Measurements from ENCODE around the gene ANKIB1.
A peak's percentile ranks its signal among the peaks of the same experiment; 100 is the strongest.

The ANKIB1 gene

DNA sequence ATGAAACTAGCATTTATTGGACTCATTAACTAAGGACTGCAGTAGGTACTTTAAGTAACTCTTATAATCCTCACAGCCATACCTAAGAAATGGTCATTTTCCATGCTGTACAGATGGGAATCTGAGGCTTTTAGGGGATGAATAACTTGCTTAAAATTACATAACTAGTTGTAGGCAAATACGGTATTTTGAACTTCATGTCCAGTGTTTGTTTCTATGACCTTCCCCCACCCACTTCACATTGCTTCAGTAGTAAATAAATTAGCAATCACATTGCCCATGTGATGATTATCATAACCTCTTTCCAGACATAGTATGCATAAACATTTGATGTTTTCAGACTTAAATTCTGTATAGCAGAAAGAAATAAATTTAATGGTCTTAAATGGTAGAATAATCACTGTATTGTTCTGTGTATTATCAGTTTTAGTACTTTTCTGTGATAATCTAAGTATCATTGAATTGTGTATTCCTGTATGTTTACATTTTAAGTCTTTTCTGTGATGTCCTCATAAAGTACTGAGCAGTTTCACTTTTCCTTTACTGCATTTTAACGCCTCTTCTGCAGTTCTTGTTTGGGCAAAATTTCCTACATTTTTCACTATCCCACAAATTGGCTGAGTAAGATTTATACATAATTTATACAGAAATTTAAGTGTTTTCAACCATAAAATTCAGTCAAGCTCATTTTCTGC lies 48.3 kb downstream of the ANKIB1 start:
- Histone ChIP-seq H3K79me2 (ENCODE audit: control insufficient read depth, insufficient read depth, low read length, unreplicated experiment) (peaks cover 37% of the 10 kb centered on the region), H3K4me1 (ENCODE audit: control insufficient read depth, insufficient read depth, low read length, unreplicated experiment) (peaks cover 15% of the 10 kb centered on the region), H3K27me3 (ENCODE audit: insufficient read depth, low read length) (no peaks in the 10 kb centered on the region), H3K36me3 (ENCODE audit: insufficient read depth, low read length) (peaks cover 9% of the 10 kb centered on the region), H3K4me3 (ENCODE audit: low read depth, low read length) (peak overlapping the region; percentile 68), H2AFZ (ENCODE audit: low read length, unreplicated experiment) (no peak overlapping the region), H3K27ac (ENCODE audit: low read depth, low read length) (no peak overlapping the region)

DNA sequence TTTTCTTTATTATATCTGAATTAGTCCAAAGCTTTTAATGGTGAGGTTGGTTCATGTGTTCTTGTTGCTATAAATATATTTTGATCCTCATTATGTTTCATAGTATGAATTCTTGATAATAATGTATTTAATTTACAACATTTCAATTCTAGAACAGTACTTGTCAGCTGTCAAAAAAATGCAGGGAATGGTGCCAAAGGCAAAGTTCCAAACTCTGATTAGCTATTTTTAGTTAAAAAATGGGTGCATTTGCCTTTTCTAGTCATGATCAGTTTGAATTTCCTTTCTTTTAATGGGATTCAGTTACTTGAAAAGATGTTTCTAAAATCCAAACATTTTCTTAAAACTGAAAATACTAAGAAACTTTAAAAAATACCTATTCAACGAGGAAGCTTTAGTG lies 49.6 kb downstream of the ANKIB1 start:
- Histone ChIP-seq H3K4me3 (ENCODE audit: low read depth, low read length) (no peak overlapping the region), H3K27ac (ENCODE audit: low read depth, low read length) (no peak overlapping the region), H3K27me3 (ENCODE audit: insufficient read depth, low read length) (no peaks in the 10 kb centered on the region), H3K79me2 (ENCODE audit: control insufficient read depth, insufficient read depth, low read length, unreplicated experiment) (peaks cover 26% of the 10 kb centered on the region), H3K36me3 (ENCODE audit: insufficient read depth, low read length) (peaks cover 12% of the 10 kb centered on the region), H2AFZ (ENCODE audit: low read length, unreplicated experiment) (no peak overlapping the region), H3K4me1 (ENCODE audit: control insufficient read depth, insufficient read depth, low read length, unreplicated experiment) (peaks cover 15% of the 10 kb centered on the region)

DNA sequence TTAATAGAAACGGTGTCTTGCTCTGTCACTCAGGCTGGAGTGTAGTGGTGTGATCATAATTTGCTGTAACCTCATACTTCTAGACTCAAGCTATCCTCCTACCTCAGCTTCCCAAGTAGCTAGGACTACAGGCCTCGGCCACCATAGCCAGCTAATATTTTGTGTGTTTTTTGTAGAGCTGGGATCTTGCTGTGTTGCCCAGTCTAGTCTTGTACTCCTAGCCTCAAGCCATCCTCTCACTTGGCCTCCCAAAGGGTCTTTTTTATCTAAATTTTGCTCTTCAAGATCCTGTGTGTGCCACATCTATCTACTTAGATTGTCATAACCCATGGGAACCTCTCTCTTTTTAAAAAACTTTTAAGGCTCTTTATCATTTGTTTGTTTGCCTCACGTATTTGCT lies 50.5 kb downstream of the ANKIB1 start:
- Histone ChIP-seq H3K79me2 (ENCODE audit: control insufficient read depth, insufficient read depth, low read length, unreplicated experiment) (peaks cover 22% of the 10 kb centered on the region), H3K4me3 (ENCODE audit: low read depth, low read length) (no peak overlapping the region), H3K27ac (ENCODE audit: low read depth, low read length) (no peak overlapping the region), H3K4me1 (ENCODE audit: control insufficient read depth, insufficient read depth, low read length, unreplicated experiment) (peaks cover 15% of the 10 kb centered on the region), H3K36me3 (ENCODE audit: insufficient read depth, low read length) (peaks cover 18% of the 10 kb centered on the region), H2AFZ (ENCODE audit: low read length, unreplicated experiment) (no peak overlapping the region), H3K27me3 (ENCODE audit: insufficient read depth, low read length) (no peaks in the 10 kb centered on the region)

DNA sequence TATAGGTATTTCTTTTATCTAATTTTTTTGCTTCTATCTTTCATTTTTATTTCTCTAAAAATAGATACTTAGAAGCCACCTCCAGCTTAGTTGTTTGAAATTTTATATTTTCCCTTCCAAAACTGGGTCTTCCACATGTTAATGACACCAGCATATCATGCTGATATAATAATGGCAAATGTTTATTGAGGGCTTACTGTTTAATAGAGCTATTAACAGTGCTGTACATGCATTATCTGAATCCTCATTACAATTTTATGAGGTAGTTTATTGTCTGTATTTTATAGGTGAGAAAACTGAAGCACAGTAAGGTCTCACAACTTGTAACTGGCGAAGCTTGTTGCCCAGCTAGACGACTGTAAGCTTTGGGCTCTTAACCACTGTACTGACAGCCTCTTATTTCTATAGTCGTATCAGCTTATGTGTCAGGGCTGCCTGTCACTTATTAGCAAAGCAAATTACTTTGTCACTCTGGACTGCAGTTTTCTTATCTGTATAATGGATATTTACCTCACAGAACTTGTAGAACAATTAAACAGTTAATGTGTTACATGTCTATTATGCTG lies 51.2 kb downstream of the ANKIB1 start:
- peaks cover 20% of the 10 kb centered on the region for H3K36me3 ChIP-seq (ENCODE audit: insufficient read depth, low read length)
- no peak overlapping the region for H3K4me3 ChIP-seq (ENCODE audit: low read depth, low read length)
- no peak overlapping the region for H2AFZ ChIP-seq (ENCODE audit: low read length, unreplicated experiment)
- peaks cover 17% of the 10 kb centered on the region for H3K79me2 ChIP-seq (ENCODE audit: control insufficient read depth, insufficient read depth, low read length, unreplicated experiment)
- H3K4me1 ChIP-seq (ENCODE audit: control insufficient read depth, insufficient read depth, low read length, unreplicated experiment): peaks cover 15% of the 10 kb centered on the region
- no peaks in the 10 kb centered on the region for H3K27me3 ChIP-seq (ENCODE audit: insufficient read depth, low read length)
- H3K27ac ChIP-seq (ENCODE audit: low read depth, low read length): no peak overlapping the region

DNA sequence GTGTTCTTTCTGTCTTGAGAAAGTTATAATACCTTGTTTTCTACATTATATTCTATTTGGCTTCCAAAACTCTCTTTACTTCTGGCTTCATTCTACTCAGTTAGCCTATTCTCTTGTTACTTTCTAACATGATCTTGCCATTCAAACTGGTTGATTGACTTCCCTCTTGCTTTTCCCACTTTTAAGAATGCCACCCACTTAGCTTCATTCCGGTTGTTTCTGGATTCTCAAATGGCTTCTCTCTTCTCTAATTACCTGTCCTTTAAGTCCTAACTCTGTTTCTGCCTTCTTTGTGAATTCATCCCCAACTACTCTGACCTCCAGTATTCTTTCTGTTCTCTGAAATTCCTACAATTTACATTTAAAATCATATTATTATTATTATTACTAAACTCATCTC lies 52.0 kb downstream of the ANKIB1 start:
- Histone ChIP-seq H3K4me1 (ENCODE audit: control insufficient read depth, insufficient read depth, low read length, unreplicated experiment) (peaks cover 11% of the 10 kb centered on the region), H3K79me2 (ENCODE audit: control insufficient read depth, insufficient read depth, low read length, unreplicated experiment) (peaks cover 14% of the 10 kb centered on the region), H3K27me3 (ENCODE audit: insufficient read depth, low read length) (no peaks in the 10 kb centered on the region), H2AFZ (ENCODE audit: low read length, unreplicated experiment) (no peak overlapping the region), H3K36me3 (ENCODE audit: insufficient read depth, low read length) (peaks cover 20% of the 10 kb centered on the region), H3K27ac (ENCODE audit: low read depth, low read length) (no peak overlapping the region), H3K4me3 (ENCODE audit: low read depth, low read length) (no peak overlapping the region)

DNA sequence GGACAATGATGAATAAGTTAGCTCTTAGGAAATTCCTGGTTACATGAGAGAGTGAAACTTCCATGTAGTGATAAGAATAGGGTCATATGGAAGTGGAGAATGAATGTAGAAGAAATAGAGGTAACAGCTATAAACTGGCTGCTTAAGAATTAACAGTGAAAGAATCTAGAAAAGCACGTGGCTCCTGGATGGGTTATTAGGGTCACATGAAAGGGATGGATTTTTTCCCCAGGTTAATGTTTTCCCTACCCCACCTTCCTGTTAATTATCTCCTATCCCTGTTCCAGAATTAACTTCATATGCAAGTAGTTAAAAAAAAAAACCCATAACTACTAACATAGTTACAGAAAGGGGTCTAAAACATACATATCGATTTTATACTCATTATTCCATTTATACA lies 58.0 kb downstream of the ANKIB1 start:
- H2AFZ ChIP-seq (ENCODE audit: low read length, unreplicated experiment): no peak overlapping the region
- no peaks in the 10 kb centered on the region for H3K4me1 ChIP-seq (ENCODE audit: control insufficient read depth, insufficient read depth, low read length, unreplicated experiment)
- peaks cover 14% of the 10 kb centered on the region for H3K36me3 ChIP-seq (ENCODE audit: insufficient read depth, low read length)
- H3K79me2 ChIP-seq (ENCODE audit: control insufficient read depth, insufficient read depth, low read length, unreplicated experiment): no peaks in the 10 kb centered on the region
- H3K27ac ChIP-seq (ENCODE audit: low read depth, low read length): no peak overlapping the region
- H3K4me3 ChIP-seq (ENCODE audit: low read depth, low read length): no peak overlapping the region
- H3K27me3 ChIP-seq (ENCODE audit: insufficient read depth, low read length): no peaks in the 10 kb centered on the region

DNA sequence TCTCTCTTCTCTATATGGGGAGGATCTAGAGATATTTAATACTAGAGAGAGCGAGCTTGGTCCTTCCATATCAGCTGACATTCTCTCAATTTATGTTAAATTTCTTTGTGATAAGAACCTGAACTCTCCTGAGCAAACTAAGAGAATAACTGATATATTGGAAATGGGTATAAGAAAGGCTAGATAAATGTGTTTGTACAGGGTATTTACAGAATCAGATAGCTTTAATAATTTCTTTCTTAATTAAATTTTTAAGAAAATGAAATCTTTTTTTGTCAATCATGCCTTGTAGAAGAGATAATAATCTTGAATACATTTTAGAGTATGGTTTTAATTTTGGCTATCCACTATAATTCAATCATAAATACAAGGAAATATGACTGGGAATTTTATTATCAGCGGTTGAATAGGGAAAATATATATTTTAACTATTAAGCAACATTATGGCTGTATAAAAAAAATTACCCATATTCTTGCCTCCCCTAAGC lies 58.7 kb downstream of the ANKIB1 start:
- peaks cover 11% of the 10 kb centered on the region for H3K36me3 ChIP-seq (ENCODE audit: insufficient read depth, low read length)
- H3K27ac ChIP-seq (ENCODE audit: low read depth, low read length): no peak overlapping the region
- no peak overlapping the region for H3K4me3 ChIP-seq (ENCODE audit: low read depth, low read length)
- no peak overlapping the region for H2AFZ ChIP-seq (ENCODE audit: low read length, unreplicated experiment)
- H3K27me3 ChIP-seq (ENCODE audit: insufficient read depth, low read length): no peaks in the 10 kb centered on the region
- no peaks in the 10 kb centered on the region for H3K79me2 ChIP-seq (ENCODE audit: control insufficient read depth, insufficient read depth, low read length, unreplicated experiment)
- no peaks in the 10 kb centered on the region for H3K4me1 ChIP-seq (ENCODE audit: control insufficient read depth, insufficient read depth, low read length, unreplicated experiment)

DNA sequence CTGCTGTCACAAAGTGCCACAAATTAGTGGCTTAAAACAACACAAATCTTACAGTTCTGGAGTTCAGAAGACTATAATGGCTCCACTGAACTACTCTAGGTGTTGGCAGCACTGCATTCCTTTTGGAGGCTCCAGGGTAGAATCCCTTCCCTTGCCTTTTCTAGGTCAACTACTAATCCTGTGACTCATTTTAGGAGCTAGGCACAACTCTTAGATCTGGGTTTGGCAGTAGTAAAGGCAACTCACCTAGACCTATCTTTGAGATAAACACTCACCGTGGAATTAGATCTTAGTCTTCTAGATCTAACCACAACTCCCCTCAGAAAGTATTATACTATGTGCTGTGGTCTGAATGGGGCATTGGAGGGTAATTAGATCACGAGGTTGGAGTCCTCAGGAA lies 60.4 kb downstream of the ANKIB1 start:
- H3K79me2 ChIP-seq (ENCODE audit: control insufficient read depth, insufficient read depth, low read length, unreplicated experiment): no peaks in the 10 kb centered on the region
- peaks cover 6% of the 10 kb centered on the region for H3K36me3 ChIP-seq (ENCODE audit: insufficient read depth, low read length)
- no peak overlapping the region for H3K4me3 ChIP-seq (ENCODE audit: low read depth, low read length)
- no peaks in the 10 kb centered on the region for H3K4me1 ChIP-seq (ENCODE audit: control insufficient read depth, insufficient read depth, low read length, unreplicated experiment)
- H2AFZ ChIP-seq (ENCODE audit: low read length, unreplicated experiment): no peak overlapping the region
- H3K27ac ChIP-seq (ENCODE audit: low read depth, low read length): no peak overlapping the region
- H3K27me3 ChIP-seq (ENCODE audit: insufficient read depth, low read length): no peaks in the 10 kb centered on the region

DNA sequence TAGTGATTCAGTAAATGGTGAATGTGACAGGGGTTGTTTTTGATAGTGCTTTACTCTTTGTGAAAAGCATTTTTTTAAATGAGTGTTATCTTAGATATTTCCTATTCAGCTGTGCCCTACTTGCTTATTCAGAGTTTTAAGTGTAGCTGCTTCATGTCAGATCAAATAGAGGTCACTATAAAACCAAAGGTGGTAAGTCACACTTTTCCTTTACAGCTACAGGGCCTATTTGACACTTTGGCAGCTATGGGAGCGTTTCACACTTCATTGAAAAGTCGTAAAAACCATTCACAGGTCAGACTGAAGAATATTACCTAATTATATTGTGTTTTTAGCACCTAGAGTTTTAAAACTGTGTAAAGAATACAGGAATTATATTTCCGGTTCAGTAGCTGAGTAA lies 67.3 kb downstream of the ANKIB1 start:
- no peaks in the 10 kb centered on the region for H3K79me2 ChIP-seq (ENCODE audit: control insufficient read depth, insufficient read depth, low read length, unreplicated experiment)
- no peaks in the 10 kb centered on the region for H3K4me1 ChIP-seq (ENCODE audit: control insufficient read depth, insufficient read depth, low read length, unreplicated experiment)
- H2AFZ ChIP-seq (ENCODE audit: low read length, unreplicated experiment): no peak overlapping the region
- H3K27ac ChIP-seq (ENCODE audit: low read depth, low read length): no peak overlapping the region
- H3K4me3 ChIP-seq (ENCODE audit: low read depth, low read length): no peak overlapping the region
- no peaks in the 10 kb centered on the region for H3K27me3 ChIP-seq (ENCODE audit: insufficient read depth, low read length)
- 0 out of 2 replicates have a peak, but pooled peaks cover 3% of the 10 kb centered on the region for H3K36me3 ChIP-seq (ENCODE audit: insufficient read depth, low read length)

DNA sequence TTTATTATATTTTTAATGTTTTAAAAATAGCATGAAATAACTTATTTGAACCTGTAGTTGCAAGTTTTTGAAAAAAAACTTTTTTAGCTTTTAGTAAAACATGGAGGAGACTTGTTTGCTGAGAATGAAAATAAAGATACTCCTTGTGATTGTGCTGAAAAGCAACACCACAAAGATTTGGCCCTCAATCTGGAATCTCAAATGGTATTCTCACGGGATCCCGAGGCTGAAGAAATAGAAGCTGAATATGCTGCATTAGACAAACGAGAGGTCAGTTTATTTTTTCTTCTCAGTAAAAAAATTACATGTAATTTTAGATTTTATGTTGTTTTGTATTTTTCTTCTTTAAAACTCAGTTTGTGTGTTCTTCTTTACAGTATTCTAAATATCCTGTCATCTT lies 73.5 kb downstream of the ANKIB1 start:
- Histone ChIP-seq H2AFZ (ENCODE audit: low read length, unreplicated experiment) (no peak overlapping the region), H3K27ac (ENCODE audit: low read depth, low read length) (no peak overlapping the region), H3K27me3 (ENCODE audit: insufficient read depth, low read length) (no peaks in the 10 kb centered on the region), H3K4me1 (ENCODE audit: control insufficient read depth, insufficient read depth, low read length, unreplicated experiment) (no peaks in the 10 kb centered on the region), H3K79me2 (ENCODE audit: control insufficient read depth, insufficient read depth, low read length, unreplicated experiment) (no peaks in the 10 kb centered on the region), H3K4me3 (ENCODE audit: low read depth, low read length) (no peak overlapping the region), H3K36me3 (ENCODE audit: insufficient read depth, low read length) (peaks cover 7% of the 10 kb centered on the region; the same call in 1 of the 2 replicates)

DNA sequence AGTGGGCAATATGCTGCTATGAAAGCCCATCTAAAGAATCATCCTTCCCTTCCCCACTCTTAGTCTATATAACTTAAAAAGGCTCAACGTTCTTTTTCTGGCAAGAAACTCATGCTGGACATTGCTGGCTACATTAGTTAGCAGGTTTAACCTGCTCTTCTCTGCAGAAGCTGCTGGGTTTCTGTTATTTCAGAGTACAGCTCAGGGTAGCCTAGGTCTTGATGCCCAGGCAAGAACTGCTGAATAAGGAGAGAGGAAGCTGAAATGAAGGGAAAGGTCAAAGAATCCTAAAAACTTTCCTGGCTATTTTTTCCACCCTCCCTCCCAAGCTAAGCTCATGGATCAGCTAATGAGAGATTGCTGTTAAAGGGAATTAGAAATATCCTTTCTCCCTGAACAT lies 79.4 kb downstream of the ANKIB1 start:
- Histone ChIP-seq H3K79me2 (ENCODE audit: control insufficient read depth, insufficient read depth, low read length, unreplicated experiment) (no peaks in the 10 kb centered on the region), H3K36me3 (ENCODE audit: insufficient read depth, low read length) (peaks cover 9% of the 10 kb centered on the region; the same call in 1 of the 2 replicates), H2AFZ (ENCODE audit: low read length, unreplicated experiment) (no peak overlapping the region), H3K4me1 (ENCODE audit: control insufficient read depth, insufficient read depth, low read length, unreplicated experiment) (peaks cover 10% of the 10 kb centered on the region), H3K4me3 (ENCODE audit: low read depth, low read length) (no peak overlapping the region), H3K27ac (ENCODE audit: low read depth, low read length) (no peak overlapping the region), H3K27me3 (ENCODE audit: insufficient read depth, low read length) (no peaks in the 10 kb centered on the region)

Measured in ACC112 (cell line).